LoVo (cell line): ENCODE measurements around the gene ADAMTS8.
"Not testable (repeated sequence)": the region's sequence is repeated elsewhere in the genome, so short reads cannot be mapped to it uniquely, and the experiment has no call there.

ENCODE experiments used
- DNase-seq: peaks from one replicate; pipeline ENCODE4 v3.0.0-alpha.2; 2016; ENCODE audit warnings: low spot score

ADAMTS8 gene

DNA sequence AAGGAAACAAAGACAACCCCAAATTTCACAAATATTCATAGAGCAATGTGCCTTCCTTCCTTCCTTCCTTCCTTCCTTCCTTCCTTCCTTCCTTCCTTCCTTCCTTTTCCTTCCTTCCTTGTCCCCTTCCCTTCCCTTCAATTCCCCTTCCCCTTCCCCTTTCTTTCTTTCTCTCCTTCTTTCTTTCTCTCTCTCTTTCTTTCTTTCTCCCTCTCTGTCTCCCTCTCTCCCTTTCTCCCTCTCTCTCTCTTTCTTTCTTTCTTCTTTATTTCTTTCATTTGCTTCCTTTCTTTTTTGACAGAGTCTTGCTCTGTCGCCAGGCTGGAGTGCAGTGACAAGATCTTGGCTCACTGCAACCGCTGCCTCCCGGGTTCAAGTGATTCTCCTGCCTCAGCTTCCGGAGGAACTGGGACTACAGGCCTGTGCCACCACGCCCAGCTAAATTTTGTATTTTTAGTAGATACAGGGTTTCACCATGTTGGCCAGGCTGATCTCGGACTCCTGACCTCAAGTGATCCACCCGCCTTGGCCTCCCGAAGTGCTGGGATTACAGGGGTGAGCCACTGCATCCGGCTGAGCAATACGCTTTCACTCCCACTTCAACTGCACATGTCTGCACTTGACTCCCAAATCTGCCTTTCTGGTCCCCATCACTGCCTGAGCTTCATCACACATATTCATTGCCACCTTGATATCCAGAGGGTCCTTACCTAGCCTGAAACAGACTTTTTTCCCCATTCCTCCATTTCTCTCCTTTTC is 10.2 kb upstream of the ADAMTS8 start:
- DNase-seq = not testable (repeated sequence)

- no peak for DNase-seq
Measured at GRCh38 chr11:130437848-130438247, 9.4 kb upstream of the ADAMTS8 start.

DNA sequence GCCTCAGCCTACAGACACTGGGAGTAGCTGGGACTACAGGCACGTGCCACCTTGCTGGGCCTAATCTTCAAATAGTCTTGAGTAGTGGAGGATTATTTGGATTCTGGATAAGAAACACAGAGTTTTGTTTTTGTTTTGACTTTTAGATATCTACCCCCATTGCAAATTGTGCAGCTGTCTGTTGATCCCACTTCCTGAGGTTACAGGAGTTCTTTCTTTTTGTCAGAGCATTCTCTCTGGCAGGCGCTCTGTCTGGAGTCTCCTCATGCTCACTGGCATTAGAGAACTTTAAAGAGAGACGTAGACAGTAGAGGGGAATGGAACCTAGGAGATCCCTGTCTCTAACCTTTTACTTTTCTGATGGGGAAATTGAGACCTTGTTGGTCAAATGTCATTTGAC is 7.8 kb upstream of the ADAMTS8 start:
- no peak for DNase-seq

- DNase-seq = no peak
Measured at GRCh38 chr11:130435671-130436070, 7.3 kb upstream of the ADAMTS8 start.

DNA sequence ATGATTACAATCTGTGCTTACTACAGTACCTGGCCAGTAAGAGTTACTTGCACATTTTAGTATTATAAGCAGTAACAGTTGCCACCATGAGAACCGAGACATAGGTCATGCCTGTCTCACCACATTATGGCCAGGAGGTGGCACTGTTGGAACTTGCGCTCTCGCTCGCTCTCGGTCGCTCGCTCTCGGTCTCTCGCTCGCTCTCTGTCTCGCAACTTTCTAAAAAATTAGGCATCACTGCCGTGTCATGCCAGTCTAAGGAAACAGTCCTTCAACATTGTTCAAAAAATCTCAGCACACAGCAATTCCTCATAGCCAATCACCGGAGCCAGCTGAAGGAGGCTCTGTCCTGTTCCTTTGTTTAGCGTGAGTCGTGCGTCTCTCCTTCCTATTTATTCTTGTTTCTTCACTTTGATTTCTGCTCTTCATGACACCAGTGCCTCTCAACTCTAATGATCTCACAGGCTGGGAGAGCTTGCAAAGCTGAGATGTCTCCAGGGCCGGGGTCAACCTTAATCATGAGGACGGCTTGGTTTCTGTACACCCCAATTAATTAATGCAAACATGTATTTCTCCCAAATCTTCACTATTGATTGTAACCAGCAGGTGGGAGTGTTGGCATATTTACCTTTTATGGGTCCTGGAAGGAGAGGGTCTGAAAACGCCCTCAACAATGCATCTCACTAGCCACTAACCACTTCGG is 6.3 kb upstream of the ADAMTS8 start:
- DNase-seq = peak; percentile 82

DNA sequence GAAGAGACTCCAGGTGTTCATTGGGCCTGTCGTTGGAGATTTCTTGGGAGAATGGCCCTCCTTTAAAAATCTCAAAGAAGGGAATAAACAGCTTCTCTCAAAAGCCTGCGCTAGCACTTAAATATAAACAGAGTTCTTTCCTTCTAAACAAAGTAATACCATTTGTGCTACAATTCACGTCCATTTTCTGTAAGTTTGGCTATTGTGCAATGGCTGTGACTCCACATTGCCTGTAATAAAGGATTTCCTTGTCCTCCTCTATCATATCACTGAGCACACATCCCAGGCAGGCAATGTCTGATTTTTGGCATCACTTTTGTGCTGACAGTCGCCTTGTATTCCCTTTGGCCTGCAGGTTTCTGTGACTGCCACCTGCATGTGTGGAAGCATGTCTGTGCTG is 4.9 kb upstream of the ADAMTS8 start:
- no peak for DNase-seq

GRCh38 chr11:130431801-130432200 is 3.4 kb upstream of the ADAMTS8 start:
- DNase-seq = no peak

- peak; percentile 58 for DNase-seq
Measured at GRCh38 chr11:130431331-130431773, 2.9 kb upstream of the ADAMTS8 start.

DNA sequence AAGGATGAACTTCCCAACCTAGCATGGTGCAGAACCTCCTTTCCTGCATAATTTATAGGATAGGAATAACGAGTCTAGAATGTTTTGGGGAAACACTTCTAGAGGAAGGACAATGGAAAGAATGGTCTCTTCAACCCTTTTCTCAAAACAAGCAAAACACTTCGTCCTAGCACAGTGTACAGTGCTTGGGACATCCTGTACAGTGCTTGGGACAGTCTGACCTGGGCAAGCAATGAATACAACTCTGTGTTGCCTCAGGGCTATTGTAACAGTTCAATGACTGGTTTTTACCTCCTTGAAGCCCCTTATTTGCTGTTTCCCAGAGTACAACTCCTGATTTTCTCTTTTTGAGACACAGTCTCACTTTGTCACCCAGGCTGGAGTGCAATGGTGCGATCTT is 1.6 kb upstream of the ADAMTS8 start:
- no peak for DNase-seq

GRCh38 chr11:130429120-130429681 is 792 bp upstream of the ADAMTS8 start:
- no peak for DNase-seq

GRCh38 chr11:130427581-130428315 is 661 bp downstream of the ADAMTS8 start:
- no peak for DNase-seq

GRCh38 chr11:130426837-130427341 is 1.5 kb downstream of the ADAMTS8 start:
- no peak for DNase-seq

DNA sequence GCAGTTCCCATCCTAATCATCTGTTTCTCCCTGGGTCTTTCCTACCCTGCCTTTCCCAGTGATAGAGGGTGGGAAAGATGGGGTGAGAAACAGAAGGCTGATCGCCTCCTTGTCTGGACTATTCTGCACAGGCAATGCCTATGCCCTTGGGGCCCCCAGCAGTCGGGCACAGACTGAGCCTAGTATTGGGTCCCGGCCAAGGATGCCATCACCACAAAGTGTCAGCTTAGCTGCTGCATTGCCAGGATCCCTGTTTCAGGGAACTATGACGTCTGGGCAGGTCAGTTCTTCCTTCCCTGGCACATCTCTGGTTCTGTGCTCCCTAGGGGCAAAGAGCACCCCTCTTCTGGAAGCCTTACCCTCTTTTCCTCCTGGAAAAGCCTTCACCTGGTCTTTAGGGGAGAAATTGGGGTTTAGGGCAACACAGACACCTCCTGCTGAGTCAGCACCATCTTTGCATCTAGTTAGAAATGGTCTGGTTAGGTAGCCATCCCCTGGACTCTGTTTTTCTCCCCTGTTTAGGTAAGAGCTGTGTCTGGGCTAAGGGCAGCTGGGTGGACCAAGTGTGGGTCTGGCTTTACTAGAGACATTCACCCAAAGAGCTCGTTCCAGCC is 2.1 kb downstream of the ADAMTS8 start:
- no peak for DNase-seq

DNA sequence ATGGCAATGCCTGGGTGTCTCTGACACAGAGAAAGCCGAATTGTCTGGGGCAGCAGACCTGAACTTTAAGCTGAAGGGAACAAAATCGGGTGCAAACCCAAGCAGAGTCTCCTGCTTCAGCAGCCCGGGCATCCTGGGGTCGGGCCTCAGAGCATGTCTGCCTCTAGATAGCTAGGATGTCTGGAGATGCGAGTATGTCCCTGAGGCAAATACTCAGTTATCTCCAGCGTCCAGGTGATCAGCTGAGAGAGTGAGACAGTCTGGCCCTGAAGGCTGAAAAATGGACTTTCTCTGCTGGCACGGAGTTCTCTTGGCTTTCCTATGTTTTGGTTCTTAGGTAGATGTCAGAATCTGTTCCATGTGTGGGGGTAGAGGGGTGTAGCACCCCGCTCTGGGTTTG is 3.3 kb downstream of the ADAMTS8 start:
- no peak for DNase-seq

- DNase-seq = no peak
Measured at GRCh38 chr11:130424613-130425140, 3.7 kb downstream of the ADAMTS8 start.

GRCh38 chr11:130423541-130424142 is 4.8 kb downstream of the ADAMTS8 start:
- DNase-seq = no peak

DNA sequence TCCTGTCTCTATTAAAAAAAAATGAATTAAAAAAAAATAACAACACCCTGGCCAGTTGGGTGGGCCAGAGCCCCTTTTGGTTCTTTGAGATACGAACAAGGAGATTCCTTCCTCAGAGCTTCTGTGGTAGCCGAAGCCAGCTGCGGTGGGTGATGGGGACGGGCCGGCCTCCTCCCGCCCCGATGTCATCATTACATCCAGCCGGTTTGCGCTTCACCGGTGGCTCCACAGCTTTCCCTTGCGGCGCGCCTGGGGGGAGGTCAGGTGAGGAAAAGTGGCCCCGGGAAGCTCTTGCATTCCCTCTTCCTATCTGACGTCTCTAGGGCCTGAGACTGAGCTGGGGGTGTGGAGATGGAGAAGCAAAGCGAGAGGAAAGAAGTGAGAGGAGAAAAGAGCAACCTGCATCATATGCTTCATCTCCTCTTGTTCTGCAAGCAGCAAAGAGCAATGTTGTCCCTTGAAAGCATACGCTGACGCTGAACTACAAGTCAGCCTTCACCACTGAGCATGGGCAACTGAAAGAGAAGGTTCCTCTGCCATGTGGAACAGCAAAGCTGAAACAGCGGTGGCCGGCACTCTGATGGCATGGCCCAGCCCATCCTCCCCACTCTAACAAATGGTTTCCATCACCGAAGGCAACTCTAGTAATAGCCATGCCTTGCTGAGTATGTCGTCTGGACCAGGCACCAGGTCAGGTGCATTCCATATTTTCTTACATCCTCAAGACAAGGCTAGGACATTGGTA is 6.0 kb downstream of the ADAMTS8 start:
- DNase-seq = no peak

- DNase-seq = no peak
Measured at GRCh38 chr11:130421697-130422096, 6.7 kb downstream of the ADAMTS8 start.

DNA sequence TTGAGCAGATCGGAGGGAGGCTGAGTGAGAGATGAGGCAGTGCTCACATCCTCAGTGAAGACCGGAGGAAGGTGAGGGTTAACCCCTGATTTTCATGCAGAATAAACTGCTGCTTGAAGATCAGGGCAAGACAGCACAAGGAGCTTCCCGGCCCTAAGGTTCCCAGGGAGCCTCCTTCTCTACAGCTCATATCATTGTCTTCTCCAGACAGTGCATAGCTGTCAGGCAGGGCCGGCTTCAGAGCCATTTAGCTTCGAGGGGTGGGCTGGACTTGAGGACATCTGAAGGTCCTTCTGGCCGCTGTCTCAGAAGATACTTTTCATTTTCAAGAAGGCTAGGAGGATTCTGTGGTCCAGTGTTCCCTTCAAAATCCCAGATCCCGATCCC is 7.2 kb downstream of the ADAMTS8 start:
- DNase-seq = no peak

GRCh38 chr11:130420478-130421198 is 7.8 kb downstream of the ADAMTS8 start:
- DNase-seq = no peak
